ENCODE measurements around the gene DCDC2.
"Not testable (repeated sequence)": the region's sequence is repeated elsewhere in the genome, so short reads cannot be mapped to it uniquely, and the experiment has no call there.

The DCDC2 gene

DNA sequence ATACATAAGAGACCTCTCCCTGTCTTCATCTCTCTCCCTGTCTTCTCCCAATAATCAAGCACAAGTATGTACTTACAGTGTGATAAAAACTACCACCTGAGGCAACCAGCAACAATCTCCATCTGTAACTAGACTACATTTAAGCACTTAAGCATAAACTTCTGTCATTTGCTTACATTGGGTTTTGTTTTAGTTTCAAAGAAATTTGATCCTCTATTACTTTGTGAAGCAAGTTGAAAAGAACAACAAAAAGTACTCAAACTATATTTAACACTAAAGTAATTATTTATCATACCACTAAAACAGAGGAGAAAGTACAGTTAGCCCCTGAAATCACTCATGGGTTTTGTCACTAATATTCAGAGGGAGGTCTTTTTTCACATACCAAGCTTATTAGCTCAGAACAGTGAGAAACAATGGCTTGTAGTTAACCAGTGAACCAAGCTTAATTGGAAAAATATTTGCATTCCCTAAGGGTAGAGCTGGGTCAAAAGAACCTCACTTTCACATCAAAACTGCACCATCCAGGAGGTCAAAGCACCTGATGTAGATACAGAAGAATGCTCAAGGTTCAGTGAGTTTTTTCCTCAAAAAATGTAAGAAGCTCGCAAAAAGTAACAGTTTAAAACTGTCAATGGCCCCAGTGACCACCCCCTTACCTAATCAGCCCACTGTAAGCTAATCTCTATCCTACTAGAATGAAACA is 34.1 kb downstream of the DCDC2 start:
- no peak for DNase-seq

DNA sequence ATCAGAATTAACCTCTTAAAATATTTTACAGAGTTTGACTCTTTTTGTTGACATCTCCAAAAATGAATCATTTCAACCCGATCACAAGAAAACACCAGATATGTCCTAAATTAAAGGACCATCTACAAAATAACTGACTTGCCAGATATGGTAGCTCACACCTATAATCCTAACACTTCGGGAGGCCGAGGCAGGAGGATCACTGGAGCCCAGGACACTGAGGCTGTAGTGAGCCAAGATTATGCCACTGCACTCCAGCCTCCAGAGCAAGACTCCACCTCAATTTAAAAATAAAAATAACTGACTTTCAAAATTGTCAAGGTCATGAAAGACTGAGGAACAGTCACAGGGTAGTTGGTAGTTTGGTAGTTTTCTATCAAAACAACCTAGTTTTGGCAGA is 34.9 kb downstream of the DCDC2 start:
- no peak for DNase-seq

DNA sequence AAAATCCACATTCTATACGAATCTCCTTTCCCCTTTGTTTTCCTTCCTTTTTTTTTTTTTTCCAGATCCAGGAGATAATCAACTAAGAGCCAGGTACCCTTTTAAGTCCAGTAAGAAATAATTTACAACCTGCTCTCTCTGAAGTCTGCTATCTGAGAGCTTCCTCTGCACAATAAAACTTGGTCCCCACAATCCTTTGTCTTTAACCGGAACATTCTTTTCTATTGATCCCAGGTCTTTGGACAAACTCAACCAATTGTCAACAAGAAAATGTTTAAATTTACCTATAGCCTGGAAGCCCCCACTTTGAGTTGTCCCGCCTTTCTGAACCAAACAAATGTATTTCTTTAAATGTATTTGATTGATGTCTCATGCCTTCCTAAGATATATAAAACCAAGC is 35.4 kb downstream of the DCDC2 start:
- DNase-seq = not testable (repeated sequence)

DNA sequence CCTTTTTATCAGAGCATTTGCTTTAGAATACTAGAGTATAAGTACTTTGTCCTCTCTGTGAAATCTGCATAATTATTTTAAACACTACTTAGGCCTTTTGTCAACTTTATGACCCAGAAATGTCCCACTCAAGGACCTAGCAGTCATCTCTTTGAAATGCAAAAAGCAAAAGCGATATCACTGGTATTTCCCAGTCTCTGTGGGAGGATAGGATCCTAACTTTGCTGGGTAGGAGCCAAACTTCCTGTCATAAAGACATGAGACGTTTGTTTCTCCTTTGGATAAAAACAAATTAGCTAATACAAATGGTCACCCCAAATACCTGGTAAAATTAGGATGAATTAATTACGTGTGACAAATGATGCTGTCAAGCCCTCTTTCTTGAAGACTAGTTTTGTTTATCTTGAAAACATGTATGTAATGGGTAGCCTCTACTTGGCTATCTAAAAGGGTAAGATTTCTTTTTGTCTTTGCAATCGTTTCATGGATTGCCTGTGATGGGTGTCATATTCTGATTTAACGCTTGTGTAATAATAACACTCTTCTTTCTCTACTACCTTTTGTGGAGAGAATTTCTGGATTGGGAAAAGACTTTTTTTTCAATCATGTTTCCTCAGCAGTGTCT is 36.2 kb downstream of the DCDC2 start:
- DNase-seq = no peak

DNA sequence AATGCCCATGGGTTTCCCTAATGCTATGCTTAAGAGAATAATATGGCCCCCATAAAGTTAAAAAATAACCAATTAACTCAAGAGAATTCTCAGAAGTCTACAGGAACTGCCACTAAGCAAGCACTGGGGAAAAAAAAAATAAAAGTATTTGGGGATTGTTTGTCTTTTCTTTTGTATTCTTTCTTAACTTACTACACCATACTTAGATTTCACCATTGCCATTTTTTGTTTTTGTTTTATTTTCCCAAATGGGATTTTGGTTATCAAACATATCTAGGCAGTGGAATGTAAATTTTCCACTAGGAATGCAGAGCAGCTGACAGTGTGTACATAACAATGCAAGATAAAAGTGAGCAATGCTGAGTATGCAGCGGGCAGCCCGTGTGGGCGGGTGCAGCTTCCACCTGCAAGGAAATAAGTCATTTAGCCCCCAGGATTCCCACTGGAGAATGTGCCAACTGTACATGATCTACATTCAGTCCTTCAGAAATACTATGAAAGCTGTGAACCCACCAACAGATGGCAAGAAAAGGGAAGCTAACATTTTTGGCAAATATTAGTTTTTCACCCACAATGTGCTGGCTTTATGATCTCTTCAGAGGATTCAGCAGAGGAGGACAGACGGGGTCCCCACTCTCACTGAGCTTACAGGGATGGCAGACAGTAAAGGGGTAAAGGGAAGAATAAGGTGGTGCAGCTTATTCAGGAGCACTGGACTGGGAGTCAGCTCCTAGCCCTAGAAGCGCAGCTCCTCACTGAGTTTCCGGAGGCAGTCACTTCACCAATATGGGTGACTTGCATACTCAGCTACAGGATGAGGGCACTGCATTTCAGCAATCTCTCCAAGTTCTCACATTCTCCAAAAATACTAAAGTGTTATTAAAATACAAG is 44.4 kb downstream of the DCDC2 start:
- DNase-seq = no peak

- DNase-seq = not testable (repeated sequence)
These were observed 46.1 kb downstream of the DCDC2 start for GRCh38 chr6:24311775-24312174.

GRCh38 chr6:24307881-24308280 is 50.0 kb downstream of the DCDC2 start:
- DNase-seq = no peak

GRCh38 chr6:24306936-24307335 is 50.9 kb downstream of the DCDC2 start:
- no peak for DNase-seq

GRCh38 chr6:24306038-24306437 is 51.8 kb downstream of the DCDC2 start:
- DNase-seq = no peak

- no peak for DNase-seq
These were observed 60.9 kb downstream of the DCDC2 start for GRCh38 chr6:24296944-24297343.

DNA sequence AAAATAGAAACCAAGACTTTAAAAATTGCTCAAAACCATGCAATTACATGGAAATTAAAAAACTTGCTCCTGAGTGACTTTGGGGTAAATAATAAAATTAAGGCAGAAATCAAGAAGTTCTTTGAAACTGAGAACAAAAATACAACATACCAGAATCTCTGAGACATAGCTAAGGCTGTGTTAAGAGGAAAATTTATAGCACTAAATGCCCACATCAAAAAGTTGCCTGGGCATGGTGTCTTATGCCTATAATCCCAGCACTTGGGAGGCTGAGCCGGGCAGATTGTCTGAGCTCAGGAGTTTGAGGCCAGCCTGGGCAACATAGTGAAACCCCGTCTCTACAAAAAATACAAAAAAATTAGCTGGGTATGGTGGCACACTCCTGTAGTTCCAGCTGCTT is 64.0 kb downstream of the DCDC2 start:
- DNase-seq = not testable (repeated sequence)

DNA sequence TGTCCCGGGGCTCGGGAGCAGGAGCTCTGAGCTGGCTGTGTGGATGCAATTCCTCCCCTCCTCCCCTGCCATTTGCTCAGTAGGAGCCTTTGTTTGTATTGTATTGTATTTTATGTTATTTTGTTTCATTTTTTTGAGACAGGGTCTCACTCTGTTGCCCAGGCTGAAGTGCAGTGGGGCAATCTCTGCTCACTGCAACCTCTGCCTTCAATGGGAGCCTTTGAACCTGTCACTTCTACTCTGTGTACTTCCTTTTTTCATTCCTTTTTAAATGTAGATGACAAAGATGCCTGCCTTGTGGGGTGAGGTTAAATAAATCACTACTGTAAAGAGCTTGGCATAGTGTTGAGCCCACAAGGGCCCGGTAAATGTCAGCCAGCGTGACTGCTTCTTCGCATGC is 70.6 kb downstream of the DCDC2 start:
- DNase-seq = no peak

DNA sequence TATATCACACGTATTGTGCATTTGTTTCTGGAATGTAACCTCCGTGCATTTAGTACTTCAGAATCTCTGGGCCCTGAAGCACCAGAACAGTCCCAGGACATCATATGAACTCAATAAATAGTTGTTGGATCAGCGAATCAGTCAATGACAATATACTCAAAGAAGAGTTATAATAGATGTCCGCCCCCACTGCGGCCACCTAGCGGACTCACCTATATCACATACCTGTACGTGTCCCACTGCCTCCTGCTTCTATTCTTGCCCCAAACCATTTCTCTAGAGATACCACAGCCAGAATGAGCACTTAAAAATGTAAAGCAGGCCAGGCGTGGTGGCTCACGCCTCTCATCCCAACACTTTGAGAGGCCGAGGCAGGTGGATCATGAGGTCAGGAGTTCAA is 73.9 kb downstream of the DCDC2 start:
- no peak for DNase-seq

GRCh38 chr6:24283043-24283985 is 74.5 kb downstream of the DCDC2 start:
- peak; percentile 85 for DNase-seq

DNA sequence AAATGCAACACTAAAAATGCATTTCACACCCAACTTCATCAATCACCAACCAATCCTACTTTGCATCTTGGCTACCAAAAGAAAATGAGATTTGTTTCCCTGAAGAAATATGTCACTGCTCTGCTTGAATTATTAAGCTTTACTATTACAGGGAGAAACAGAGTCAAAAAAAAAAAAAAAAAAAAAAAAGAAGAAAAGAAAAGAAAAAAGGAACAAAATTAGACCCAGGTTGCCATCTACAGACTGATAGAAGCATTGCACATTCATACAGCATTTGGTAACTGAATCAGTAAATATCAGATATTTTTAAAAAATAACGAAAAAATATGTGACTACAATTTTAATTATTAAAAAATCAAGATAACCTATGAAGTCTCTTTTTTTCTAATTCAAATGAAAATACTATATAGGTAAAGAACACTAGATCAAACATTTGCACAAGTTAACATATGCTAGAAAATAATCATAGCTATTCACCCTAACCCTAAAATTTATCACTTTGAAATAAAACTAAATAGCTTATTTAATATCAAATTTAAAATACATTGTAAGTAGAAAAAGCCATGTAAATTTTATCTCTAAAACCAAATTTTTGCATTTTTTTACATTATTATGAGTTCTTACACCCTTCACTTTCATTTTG is 83.3 kb downstream of the DCDC2 start:
- peak; percentile 2 for DNase-seq

GRCh38 chr6:24273096-24273870 is 84.6 kb downstream of the DCDC2 start:
- no peak for DNase-seq

DNA sequence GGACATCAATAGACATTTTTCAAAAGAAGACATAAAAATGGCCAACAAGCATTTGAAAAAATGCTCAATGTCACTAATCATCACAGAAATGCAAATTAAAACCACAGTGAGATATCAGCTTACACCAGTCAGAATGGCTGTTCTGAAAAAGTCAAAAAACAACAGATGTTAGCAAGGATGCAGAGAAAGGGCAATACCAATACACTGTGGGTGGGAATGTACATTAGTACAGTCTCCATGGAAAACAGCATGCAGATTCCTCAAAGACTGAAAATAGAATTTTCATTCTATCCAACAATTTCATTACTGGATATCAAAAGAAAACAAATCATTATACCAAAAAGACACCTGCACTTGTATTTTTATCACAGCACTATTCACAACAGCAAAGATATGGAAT is 85.3 kb downstream of the DCDC2 start:
- DNase-seq = no peak

DNA sequence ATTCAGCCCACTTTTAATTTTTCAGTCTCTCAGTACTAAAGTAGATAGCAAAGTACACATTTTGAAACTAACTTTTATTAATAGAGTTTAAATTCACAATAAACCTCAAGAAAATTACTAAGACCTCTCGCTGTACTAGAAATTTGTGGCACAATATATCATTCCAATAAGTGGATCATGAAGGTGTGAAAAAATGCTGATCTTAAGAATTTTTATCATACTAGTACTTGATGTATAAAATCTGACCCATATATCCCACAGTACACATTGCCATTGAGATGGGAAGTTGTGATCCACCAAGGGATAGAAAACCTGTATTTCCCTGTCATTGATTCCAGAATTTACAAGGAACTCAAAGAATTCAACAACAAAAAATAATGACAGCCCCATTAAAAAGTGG is 85.7 kb downstream of the DCDC2 start:
- no peak for DNase-seq

DNA sequence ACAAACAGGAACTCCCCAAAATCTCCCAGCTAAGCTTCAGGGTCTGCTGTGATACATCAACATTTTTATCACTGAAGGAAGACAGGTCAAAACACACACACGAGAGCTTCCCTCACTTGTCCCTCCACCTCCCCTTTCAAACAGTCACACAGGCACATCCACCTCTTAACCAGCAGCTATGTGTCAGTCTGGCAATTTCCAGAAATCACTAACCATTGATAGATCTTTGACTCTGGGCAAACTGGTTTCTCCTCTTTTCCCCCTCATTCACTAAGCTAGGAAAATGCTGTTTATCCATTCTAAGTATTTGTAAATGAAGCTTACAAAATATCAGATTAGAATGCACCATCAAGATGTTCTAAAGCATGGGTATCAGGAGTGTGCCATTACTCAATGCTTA is 87.8 kb downstream of the DCDC2 start:
- no peak for DNase-seq

GRCh38 chr6:24258214-24258613 is 99.6 kb downstream of the DCDC2 start:
- DNase-seq = not testable (repeated sequence)

GRCh38 chr6:24257282-24257681 is 100.6 kb downstream of the DCDC2 start:
- no peak for DNase-seq

Data from KG1 (cell line).